K562 (cell line): Measurements from ENCODE around the gene MICAL2. TPM values are rescaled to one million over a fixed set of nuclear protein-coding genes. Genes with fewer than 3 reads are reported as not detected.

Experiments used
- ATF6 ChIP-seq: sonication (generic); formaldehyde crosslinking; IDR thresholded peaks from 2 replicates; pipeline ENCODE4 v1.4.0; 2020; ENCODE audit warnings: mild to moderate bottlenecking, missing genetic modification reagents
- BCL6 ChIP-seq: fragments of 250-450 bp; sonication (Bioruptor Pico); IDR thresholded peaks from 2 replicates; pipeline ENCODE4 v1.4.0; 2020
- CHD1 ChIP-seq: fragments of 200-600 bp; sonication (generic); IDR thresholded peaks from one replicate; pipeline ENCODE4 v1.6.1; 2012; ENCODE audit warnings: mild to moderate bottlenecking, moderate library complexity, low read length, inconsistent platforms
- CREB1 ChIP-seq, 2 experiments: sonication (generic) in 1 of 2; formaldehyde crosslinking in 1 of 2; IDR thresholded peaks; 2 replicates each; pipeline versions ENCODE4 v1.6.1 to v1.8.0; 2012 to 2022; ENCODE audit warnings: inconsistent platforms in 1 of 2, mild to moderate bottlenecking in 1 of 2, missing genetic modification reagents in 1 of 2, moderate library complexity in 1 of 2
- DDX20 ChIP-seq: fragments of 450-650 bp; IDR thresholded peaks from 2 replicates; pipeline ENCODE4 v1.6.1; 2016; ENCODE audit warnings: missing genetic modification characterization, low read depth, mild to moderate bottlenecking, missing compliant biosample characterization, moderate library complexity
- JUND ChIP-seq, 2 experiments: IDR thresholded peaks; 2 replicates in 1 of 2; 3 replicates in 1 of 2; pipeline ENCODE4 v1.6.1; 2011; ENCODE audit warnings: borderline replicate concordance in 2 of 2, low read depth in 2 of 2, low read length in 2 of 2, improper control_type of control experiment in 1 of 2, missing biosample characterization in 1 of 2, missing genetic modification characterization in 1 of 2, missing genetic modification reagents in 1 of 2
- MEIS2 ChIP-seq: fragments of 450-650 bp; IDR thresholded peaks from 2 replicates; pipeline ENCODE4 v1.6.1; 2014; ENCODE audit warnings: mild to moderate bottlenecking; ENCODE audit not compliant: partially characterized antibody
- NCOA4 ChIP-seq: fragments of 450-650 bp; IDR thresholded peaks from 2 replicates; pipeline ENCODE4 v1.6.1; 2018; ENCODE audit warnings: mild to moderate bottlenecking; ENCODE audit not compliant: partially characterized antibody
- POLR3A ChIP-seq: IDR thresholded peaks from 2 replicates; pipeline ENCODE4 v1.6.1; 2011; ENCODE audit warnings: borderline replicate concordance, mild to moderate bottlenecking, moderate library complexity; ENCODE audit not compliant: insufficient read length, insufficient read depth; ENCODE audit errors: extremely low read depth
- RBM15 ChIP-seq: fragments of 200-400 bp; formaldehyde crosslinking; IDR thresholded peaks from 2 replicates; pipeline ENCODE4 v1.6.1; 2018; ENCODE audit warnings: mild to moderate bottlenecking, low read length, moderate library complexity; ENCODE audit not compliant: insufficient read depth
- ZBTB49 ChIP-seq: sonication (generic); formaldehyde crosslinking; IDR thresholded peaks from 2 replicates; pipeline ENCODE4 v1.8.0; 2022; ENCODE audit warnings: missing genetic modification reagents, mild to moderate bottlenecking, borderline replicate concordance
- ZNF134 ChIP-seq: fragments of 250-450 bp; sonication (Bioruptor Pico); conservative IDR thresholded peaks from 2 replicates; pipeline ENCODE4 v1.4.0; 2020
- ZNF224 ChIP-seq: sonication (generic); formaldehyde crosslinking; IDR thresholded peaks from 2 replicates; pipeline ENCODE4 v1.8.0; 2022; ENCODE audit warnings: mild to moderate bottlenecking, missing genetic modification reagents
- ZNF445 ChIP-seq: fragments of 250-450 bp; sonication (Bioruptor Pico); IDR thresholded peaks from 2 replicates; pipeline ENCODE4 v1.4.0; 2020; ENCODE audit warnings: low read depth, mild to moderate bottlenecking, moderate library complexity
- polyA plus RNA-seq, 8 experiments: library from polyadenylated mRNA; depleted of rRNA in 4 of 8; stranded (reverse) in 5 of 8; unstranded in 3 of 8; fragments of >200 nt; fragmentation: Nextera tagmentation in 2 of 8; fragmentation: Illumina TruSeq in 1 of 8; extraction: Ambion mirVana in 2 of 8; extraction: Trizol in 1 of 8; gene quantifications; 2 replicates each; pipeline versions ENCODE4 v1.2.1 to v1.2.3, GENCODE V29; 2011 to 2014; ENCODE audit warnings: inconsistent platforms in 1 of 8, missing spikeins in 1 of 8
- total RNA-seq, 7 experiments: library from RNA; depleted of rRNA in 6 of 7; stranded (reverse); fragments of >200 nt in 6 of 7; fragmentation: Illumina TruSeq in 2 of 7; extraction: Trizol in 2 of 7; gene quantifications; 2 replicates each; pipeline versions ENCODE4 v1.2.1 to v1.2.3, GENCODE V29; 2011 to 2021; ENCODE audit warnings: low replicate concordance in 1 of 7
- TF ChIP-seq, protein P1 (sequence below): fragments of 200-800 bp; sonication (Bioruptor generic); IDR thresholded peaks from 2 replicates; pipeline ENCODE4 v1.6.1; 2017; ENCODE audit warnings: missing genetic modification characterization, missing compliant biosample characterization
- TF ChIP-seq, protein P2 (sequence below): fragments of 450-650 bp; IDR thresholded peaks from 2 replicates; pipeline ENCODE4 v1.6.1; 2014; ENCODE audit warnings: low read depth, mild to moderate bottlenecking, moderate library complexity, borderline replicate concordance

MICAL2 gene
- total and polyA plus RNA-seq, 9 of the 15 experiments (the other 6 are each of a cell fraction or from before 2014, with no cell fraction given), result 4.7 to 64.2 (median 33.6) TPM

- TF ChIP-seq ZBTB49 (no peak), CHD1 (no peak), POLR3A (no peak), ZNF134 (peak; percentile 36; the same call in 1 of the 2 replicates), JUND (IDR thresholded peaks at IDR 0.05; ENCODE audit: borderline replicate concordance, low read depth, low read length) (peak; percentile 56), JUND (tag; IDR thresholded peaks at IDR 0.05; ENCODE audit: borderline replicate concordance, low read depth, low read length) (peak; percentile 32; the same call in 1 of the 3 replicates), RBM15 (no peak), ZNF445 (CRISPR knock-in tag) (0 out of 2 replicates have a peak, but pooled peaks have one; percentile 39), NCOA4 (no peak), DDX20 (tag) (no peak), ZNF224 (CRISPR knock-in tag) (no peak), CREB1 (IDR thresholded peaks at IDR 0.05) (peak; percentile 86), CREB1 (CRISPR knock-in tag; IDR thresholded peaks at IDR 0.05) (peak; percentile 49; the same call in 1 of the 2 replicates), ATF6 (CRISPR knock-in tag) (no peak), BCL6 (CRISPR knock-in tag) (0 out of 2 replicates have a peak, but pooled peaks have one; percentile 30), MEIS2 (peak; percentile 83)
- TF ChIP-seq, protein P1, sequence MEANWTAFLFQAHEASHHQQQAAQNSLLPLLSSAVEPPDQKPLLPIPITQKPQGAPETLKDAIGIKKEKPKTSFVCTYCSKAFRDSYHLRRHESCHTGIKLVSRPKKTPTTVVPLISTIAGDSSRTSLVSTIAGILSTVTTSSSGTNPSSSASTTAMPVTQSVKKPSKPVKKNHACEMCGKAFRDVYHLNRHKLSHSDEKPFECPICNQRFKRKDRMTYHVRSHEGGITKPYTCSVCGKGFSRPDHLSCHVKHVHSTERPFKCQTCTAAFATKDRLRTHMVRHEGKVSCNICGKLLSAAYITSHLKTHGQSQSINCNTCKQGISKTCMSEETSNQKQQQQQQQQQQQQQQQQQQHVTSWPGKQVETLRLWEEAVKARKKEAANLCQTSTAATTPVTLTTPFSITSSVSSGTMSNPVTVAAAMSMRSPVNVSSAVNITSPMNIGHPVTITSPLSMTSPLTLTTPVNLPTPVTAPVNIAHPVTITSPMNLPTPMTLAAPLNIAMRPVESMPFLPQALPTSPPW, result peak; percentile 65
- TF ChIP-seq, protein P2, sequence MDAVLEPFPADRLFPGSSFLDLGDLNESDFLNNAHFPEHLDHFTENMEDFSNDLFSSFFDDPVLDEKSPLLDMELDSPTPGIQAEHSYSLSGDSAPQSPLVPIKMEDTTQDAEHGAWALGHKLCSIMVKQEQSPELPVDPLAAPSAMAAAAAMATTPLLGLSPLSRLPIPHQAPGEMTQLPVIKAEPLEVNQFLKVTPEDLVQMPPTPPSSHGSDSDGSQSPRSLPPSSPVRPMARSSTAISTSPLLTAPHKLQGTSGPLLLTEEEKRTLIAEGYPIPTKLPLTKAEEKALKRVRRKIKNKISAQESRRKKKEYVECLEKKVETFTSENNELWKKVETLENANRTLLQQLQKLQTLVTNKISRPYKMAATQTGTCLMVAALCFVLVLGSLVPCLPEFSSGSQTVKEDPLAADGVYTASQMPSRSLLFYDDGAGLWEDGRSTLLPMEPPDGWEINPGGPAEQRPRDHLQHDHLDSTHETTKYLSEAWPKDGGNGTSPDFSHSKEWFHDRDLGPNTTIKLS, result 0 out of 2 replicates have a peak, but pooled peaks have one; percentile 16
Measured at GRCh38 chr11:12149672-12150225, 39.4 kb downstream of the MICAL2 start (continued).
